Retinal pigment epithelial cell (primary cell): Measurements from ENCODE around the gene SIAH2.

Experiments
- DNase-seq: peaks from one replicate; pipeline ENCODE4 v3.0.0-alpha.2; 2010; ENCODE audit warnings: low read depth
- H3K4me3 ChIP-seq: 2 replicates; pipeline ENCODE4 v1.5.1; 2011; ENCODE audit warnings: mild to moderate bottlenecking, low read length, control low read depth, moderate library complexity
- CTCF ChIP-seq: conservative IDR thresholded peaks from 2 replicates; pipeline ENCODE4 v1.5.1; 2011; ENCODE audit warnings: low read depth, low read length, control low read depth, inconsistent platforms

Gene SIAH2

GRCh38 chr3:150725548-150725947 lies 37.4 kb downstream of the SIAH2 start:
- no peak for TF ChIP-seq CTCF
- DNase-seq = no peak
- H3K4me3 ChIP-seq = no peak overlapping the region

GRCh38 chr3:150723946-150724345 lies 39.0 kb downstream of the SIAH2 start:
- H3K4me3 ChIP-seq = no peak overlapping the region
- DNase-seq = no peak

GRCh38 chr3:150722267-150722666 lies 40.7 kb downstream of the SIAH2 start:
- no peak for DNase-seq
- H3K4me3 ChIP-seq = no peak overlapping the region
- TF ChIP-seq CTCF = no peak

More at GRCh38 chr3:150723946-150724345, 39.0 kb downstream of the SIAH2 start:
- no peak for TF ChIP-seq CTCF

GRCh38 chr3:150721285-150722130 lies 41.5 kb downstream of the SIAH2 start:
- no peak for DNase-seq
- H3K4me3 ChIP-seq = no peak overlapping the region
- peak; percentile 74 for TF ChIP-seq CTCF

GRCh38 chr3:150720444-150720843 lies 42.5 kb downstream of the SIAH2 start:
- no peak for DNase-seq
- no peak for TF ChIP-seq CTCF
- H3K4me3 ChIP-seq = no peak overlapping the region

GRCh38 chr3:150710097-150710496 lies 52.9 kb downstream of the SIAH2 start:
- TF ChIP-seq CTCF = no peak
- H3K4me3 ChIP-seq = no peak overlapping the region
- DNase-seq = no peak

- DNase-seq = peak; percentile 66
- no peak for TF ChIP-seq CTCF
- peak within 1 kb of the TSS; percentile 82 for H3K4me3 ChIP-seq
Observed at GRCh38 chr3:150703756-150704344, 59.1 kb downstream of the SIAH2 start, which contains the start of gene ERICH6. ERICH6 (minus strand) TSS chr3:150703920; CDS start chr3:150703898, 22 bp downstream.
